Stimulated activated CD8-positive, alpha-beta memory T cell treated with anti-CD3 and anti-CD28 coated beads, Interleukin-15, amount 100 ng/mL, for 24 hours (primary cell): ENCODE results near the gene SHC4.

ENCODE experiments used
- DNase-seq: peaks from one replicate; pipeline ENCODE4 v3.0.0-alpha.2; 2020; ENCODE audit warnings: low read depth

The SHC4 gene

GRCh38 chr15:48967336-48967735 is 3.6 kb upstream of the SHC4 start:
- no peak for DNase-seq

GRCh38 chr15:48966595-48967301 is 3.0 kb upstream of the SHC4 start:
- no peak for DNase-seq

DNA sequence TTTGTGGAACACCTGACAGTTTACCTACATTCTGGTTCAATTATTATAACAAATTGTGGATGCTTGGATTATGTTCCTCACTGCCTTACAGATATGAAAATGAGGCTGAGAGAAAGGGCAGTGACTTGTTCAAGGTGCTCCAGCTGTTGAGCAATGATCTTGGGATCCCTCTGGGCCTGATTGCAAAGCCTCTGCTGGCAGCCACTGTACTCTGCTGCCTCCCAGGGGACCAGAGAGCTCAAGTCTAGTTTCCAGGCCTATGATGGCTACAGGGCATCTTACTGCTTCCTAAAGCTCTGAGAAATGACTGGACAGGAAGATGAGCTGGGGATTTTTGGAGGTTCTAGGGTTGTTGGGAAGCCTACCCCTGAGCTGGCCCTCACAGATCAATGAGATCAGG is 2.3 kb upstream of the SHC4 start:
- DNase-seq, result no peak

GRCh38 chr15:48964898-48965297 is 1.2 kb upstream of the SHC4 start:
- DNase-seq, result no peak

DNA sequence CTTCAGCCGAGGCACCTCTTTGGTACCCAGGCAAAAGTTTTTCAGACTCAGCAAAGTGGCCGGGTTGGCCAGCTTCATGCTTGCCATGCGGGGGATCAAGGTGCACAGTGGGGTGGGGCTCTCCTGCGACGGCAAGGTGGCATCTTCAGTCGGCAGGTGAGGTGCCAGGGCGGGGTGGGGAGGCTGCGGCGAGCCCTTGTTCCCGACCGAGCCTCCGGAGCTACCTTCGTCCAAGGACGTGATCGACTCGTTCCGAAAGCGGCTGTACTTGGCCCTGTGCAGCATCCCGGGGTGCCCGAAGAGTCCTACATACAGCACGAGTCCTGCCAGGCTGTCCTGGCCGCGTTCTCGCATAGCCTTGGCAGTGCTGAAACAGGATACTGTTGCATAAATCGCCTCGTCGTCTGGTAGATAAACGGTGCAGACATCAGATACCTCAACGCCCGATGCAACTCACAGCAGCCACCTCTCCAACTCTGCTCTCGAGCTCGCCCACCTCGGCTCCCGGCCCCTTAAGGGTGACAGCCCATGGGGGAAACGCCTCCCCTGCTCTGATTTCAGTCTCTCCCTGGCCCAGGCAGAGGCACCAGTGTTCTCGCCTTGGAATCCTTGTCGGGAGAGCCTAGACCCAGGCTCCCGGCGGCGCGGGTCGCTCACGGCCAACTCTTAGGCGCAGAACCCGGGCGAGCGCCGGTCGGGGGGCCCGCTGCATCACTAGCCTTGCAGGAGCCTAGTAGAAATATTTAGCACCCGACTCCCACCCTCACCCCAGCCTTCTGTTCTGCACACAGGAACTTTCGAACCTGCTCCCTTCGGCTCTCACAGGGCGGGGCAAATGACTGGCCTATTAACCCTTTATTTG is 826 bp downstream of the SHC4 start:
- DNase-seq, result no peak

- DNase-seq, result no peak
Observed at GRCh38 chr15:48955967-48956366, 7.8 kb downstream of the SHC4 start.

- no peak for DNase-seq
Observed at GRCh38 chr15:48955370-48955769, 8.3 kb downstream of the SHC4 start.

- no peak for DNase-seq
Observed at GRCh38 chr15:48954538-48954937, 9.2 kb downstream of the SHC4 start.

GRCh38 chr15:48946840-48947187 is 16.9 kb downstream of the SHC4 start:
- DNase-seq, result no peak

DNA sequence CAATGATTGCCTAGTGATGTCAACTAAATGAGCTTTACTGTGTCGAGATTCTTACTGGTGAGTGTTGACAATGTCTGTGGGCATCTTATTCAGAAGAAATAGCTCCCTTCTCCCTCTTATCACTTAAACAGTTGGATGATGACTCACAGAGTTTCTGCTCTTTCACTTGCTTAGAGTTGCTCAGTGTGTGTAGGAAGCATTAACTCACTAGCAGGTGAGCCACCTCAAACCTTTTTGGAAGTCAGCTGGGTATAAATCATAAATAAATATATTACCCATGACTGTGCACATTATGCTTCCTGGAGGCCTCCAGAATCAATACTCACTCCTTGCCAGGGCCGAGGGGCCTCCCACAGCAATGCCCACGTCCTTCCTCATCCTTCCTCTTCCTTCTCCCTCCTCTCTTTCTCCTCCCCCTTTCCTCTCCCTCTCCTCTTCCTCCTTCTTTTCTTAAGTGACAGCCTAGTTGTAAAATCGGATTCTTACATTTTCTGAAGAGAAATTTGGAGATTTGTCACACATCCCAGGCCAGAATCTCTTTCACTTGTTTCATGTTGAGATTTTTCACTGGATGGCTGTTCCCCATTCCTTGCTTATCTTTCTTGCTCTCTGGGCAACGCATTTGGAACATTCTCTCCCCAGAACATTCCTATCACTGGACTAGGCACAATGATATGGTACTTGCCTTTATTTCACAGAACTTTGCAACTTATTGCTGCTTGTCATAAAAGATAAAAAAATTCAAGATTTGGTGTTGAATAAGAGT is 17.5 kb downstream of the SHC4 start:
- no peak for DNase-seq

GRCh38 chr15:48945386-48945785 is 18.3 kb downstream of the SHC4 start:
- no peak for DNase-seq

GRCh38 chr15:48941904-48942303 is 21.8 kb downstream of the SHC4 start:
- no peak for DNase-seq

DNA sequence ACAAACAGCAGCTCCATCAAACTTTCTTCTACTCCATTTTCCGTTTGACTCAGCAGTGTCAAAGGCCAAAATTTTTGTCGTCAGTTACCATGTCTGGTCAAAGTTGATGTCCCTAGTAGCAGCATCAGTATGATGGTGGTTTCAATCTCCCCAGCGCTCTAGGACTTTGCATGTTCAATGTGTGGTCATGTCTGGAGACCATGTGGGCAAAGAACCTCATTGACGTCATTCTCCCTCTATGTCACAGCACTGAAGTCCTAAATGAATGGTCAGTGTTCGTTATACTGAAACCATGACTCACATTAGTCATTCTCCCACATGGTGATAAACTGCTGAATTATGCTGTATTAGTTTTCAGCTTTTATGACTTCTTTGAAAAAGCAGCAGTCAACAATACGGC is 23.2 kb downstream of the SHC4 start:
- DNase-seq, result no peak

GRCh38 chr15:48939648-48940047 is 24.1 kb downstream of the SHC4 start:
- no peak for DNase-seq

DNA sequence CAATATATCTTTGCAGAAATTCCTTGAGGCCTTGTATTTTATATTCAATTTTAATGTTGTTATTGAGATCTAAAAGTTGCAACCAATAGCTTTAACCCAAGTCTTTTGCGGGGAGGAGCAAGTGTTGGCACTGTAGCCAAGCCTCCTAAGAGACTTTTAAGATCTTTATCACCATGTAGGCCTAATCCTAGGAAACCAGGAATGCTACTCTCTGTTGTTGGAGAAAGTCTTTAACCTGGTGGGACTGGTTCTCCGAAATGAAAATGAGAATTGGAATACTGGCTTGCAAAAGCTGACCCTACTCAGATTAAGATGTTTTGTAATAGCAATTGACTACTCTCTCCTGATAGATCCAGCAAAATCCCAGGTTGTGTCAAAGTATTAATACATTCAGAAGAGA is 25.8 kb downstream of the SHC4 start:
- no peak for DNase-seq

- DNase-seq, result no peak
Observed at GRCh38 chr15:48936666-48937065, 27.1 kb downstream of the SHC4 start.

DNA sequence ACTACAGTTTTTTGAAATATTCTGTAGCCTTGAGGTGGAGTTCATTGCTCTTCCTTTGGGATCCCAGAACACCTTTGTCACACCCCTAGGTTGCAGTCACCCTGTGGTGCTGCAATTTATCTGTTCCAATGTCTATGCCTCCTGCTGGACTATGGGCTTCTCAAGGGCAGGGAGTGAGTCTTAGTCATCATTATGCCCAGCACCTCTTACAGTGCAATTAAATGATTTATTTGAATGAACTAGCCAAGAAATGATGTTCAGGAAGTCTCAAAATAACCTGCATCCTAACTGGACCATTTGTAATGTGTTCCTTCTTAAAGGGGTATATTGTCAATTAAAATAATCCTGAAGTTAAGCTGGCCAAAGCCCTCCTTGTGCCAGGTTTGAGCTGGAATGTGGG is 28.5 kb downstream of the SHC4 start:
- DNase-seq, result no peak

GRCh38 chr15:48930735-48931134 is 33.0 kb downstream of the SHC4 start:
- DNase-seq, result no peak

- no peak for DNase-seq
Observed at GRCh38 chr15:48929661-48930060, 34.1 kb downstream of the SHC4 start.

- DNase-seq, result no peak
Observed at GRCh38 chr15:48928877-48929538, 34.7 kb downstream of the SHC4 start.

DNA sequence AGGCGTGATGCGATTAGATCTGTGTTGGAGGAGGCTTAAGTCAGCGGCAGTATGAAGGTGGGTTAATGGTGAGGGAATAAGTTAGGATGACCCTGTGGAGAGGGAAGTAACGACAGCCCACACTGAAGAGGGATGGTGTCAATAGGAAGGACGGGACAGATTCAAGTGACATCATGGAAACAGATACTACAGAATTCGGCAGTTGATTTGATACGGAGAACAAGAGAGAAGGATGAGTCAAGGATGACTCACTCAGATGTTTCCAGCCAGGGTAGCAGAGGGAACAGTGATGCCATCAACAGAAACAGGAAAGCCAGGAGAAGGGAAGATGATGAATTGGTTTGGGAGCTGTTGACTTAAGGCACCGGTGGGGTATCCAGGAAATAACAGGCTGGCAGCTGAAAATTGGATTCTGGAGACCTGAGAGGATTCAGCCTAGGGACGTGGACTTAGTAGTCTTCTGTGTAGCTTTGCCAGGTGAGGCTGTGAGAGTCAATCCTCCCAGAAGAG is 38.0 kb downstream of the SHC4 start:
- DNase-seq, result no peak
